Prostate gland (tissue), 2 donors: Measurements from ENCODE around the gene IQCE.

Experiments
- CTCF ChIP-seq, 4 experiments: fragments of 200-600 bp in 2 of 4; fragments of 450-650 bp in 2 of 4; sonication (generic) in 2 of 4; IDR thresholded peaks; 1 replicate in 3 of 4; 2 replicates in 1 of 4; pipeline ENCODE4 v1.5.1; 2016 to 2019; ENCODE audit warnings: antibody characterized with exemption in 4 of 4, mild to moderate bottlenecking in 2 of 4, moderate library complexity in 2 of 4
- POLR2A ChIP-seq: fragments of 450-650 bp; IDR thresholded peaks from one replicate; pipeline ENCODE4 v1.6.1; 2016; ENCODE audit warnings: antibody characterized with exemption, mild to moderate bottlenecking
- POLR2AphosphoS5 ChIP-seq: sonication (generic); formaldehyde crosslinking; IDR thresholded peaks from one replicate; pipeline ENCODE4 v1.6.1; 2017; ENCODE audit warnings: antibody characterized with exemption

- TF ChIP-seq CTCF (IDR thresholded peaks at IDR 0.05) (no peak), POLR2AphosphoS5 (no peak), POLR2A (no peak)
Measured at GRCh38 chr7:2657920-2658671, 99.3 kb downstream of the IQCE start.
